H1 (cell line): ENCODE measurements around the gene RALGAPB. TPM values are rescaled to one million over a fixed set of nuclear protein-coding genes. Genes with fewer than 3 reads are reported as not detected.

ENCODE experiments used
- BACH1 ChIP-seq: IDR thresholded peaks from 2 replicates; pipeline ENCODE4 v1.6.1; 2012; ENCODE audit warnings: low read length, improper control_type of control experiment
- CREB1 ChIP-seq: IDR thresholded peaks from 2 replicates; pipeline ENCODE4 v1.6.1; 2012; ENCODE audit warnings: inconsistent platforms
- GABPA ChIP-seq: IDR thresholded peaks from 2 replicates; pipeline ENCODE4 v1.6.1; 2011; ENCODE audit warnings: mild to moderate bottlenecking, low read length, moderate library complexity, borderline replicate concordance; ENCODE audit not compliant: insufficient read depth
- MAFK ChIP-seq: IDR thresholded peaks from 2 replicates; pipeline ENCODE4 v1.6.1; 2012; ENCODE audit warnings: low read depth, mild to moderate bottlenecking, improper control_type of control experiment, low read length
- YY1 ChIP-seq: IDR thresholded peaks from 2 replicates; pipeline ENCODE4 v1.6.1; 2011; ENCODE audit warnings: low read depth, mild to moderate bottlenecking, low read length
- polyA plus RNA-seq, 7 experiments: library from polyadenylated mRNA; depleted of rRNA in 3 of 7; stranded (reverse) in 5 of 7; unstranded in 2 of 7; fragments of >200 nt in 5 of 7; fragments of 200-250 nt in 2 of 7; gene quantifications; 1 replicate in 5 of 7; 2 replicates in 1 of 7; 4 replicates in 1 of 7; pipeline versions ENCODE4 v1.2.1 to v1.2.3, GENCODE V29; 2011 to 2013; ENCODE audit warnings: missing spikeins in 2 of 7, mixed read lengths in 2 of 7
- total RNA-seq: library from RNA; stranded (reverse); fragmentation: NEBNext Ultra II Directional; extraction: Animal tissue kit (Norgen Biotek cat#: 25700); gene quantifications from 2 replicates; pipeline ENCODE4 v1.2.1, GENCODE V29; 2021
- TF ChIP-seq, protein P1 (sequence below): IDR thresholded peaks from 2 replicates; pipeline ENCODE4 v1.6.1; 2011; ENCODE audit warnings: low read length, improper control_type of control experiment

Gene RALGAPB
- total and polyA plus RNA-seq, 2 of the 8 experiments (the other 6 are each of a cell fraction or from before 2014, with no cell fraction given) = 10.6 to 35.1 TPM

DNA sequence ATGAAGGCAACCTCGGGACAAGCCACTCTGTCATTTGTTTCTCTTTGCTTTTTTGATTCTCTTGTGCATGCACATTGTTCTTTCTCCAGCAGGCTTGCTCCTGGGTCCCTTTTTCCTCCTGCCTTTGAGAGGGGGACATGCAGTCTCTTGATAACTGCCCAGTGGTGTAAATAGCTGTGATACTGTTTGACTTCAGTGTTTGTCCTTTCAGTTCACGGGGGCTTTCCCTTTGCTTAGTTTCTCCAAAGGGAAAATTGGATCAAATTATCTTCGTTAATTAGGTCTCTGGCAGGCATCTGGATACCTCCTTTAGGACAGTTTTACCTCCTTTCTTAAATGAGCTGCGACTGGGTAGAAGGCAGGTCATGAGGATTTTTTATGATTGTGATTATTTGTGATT, 41.5 kb downstream of the RALGAPB start (continued):
- TF ChIP-seq MAFK = no peak
- TF ChIP-seq YY1 = no peak
- no peak for TF ChIP-seq GABPA
- no peak for TF ChIP-seq BACH1
- TF ChIP-seq CREB1 = no peak
- TF ChIP-seq, protein P1, sequence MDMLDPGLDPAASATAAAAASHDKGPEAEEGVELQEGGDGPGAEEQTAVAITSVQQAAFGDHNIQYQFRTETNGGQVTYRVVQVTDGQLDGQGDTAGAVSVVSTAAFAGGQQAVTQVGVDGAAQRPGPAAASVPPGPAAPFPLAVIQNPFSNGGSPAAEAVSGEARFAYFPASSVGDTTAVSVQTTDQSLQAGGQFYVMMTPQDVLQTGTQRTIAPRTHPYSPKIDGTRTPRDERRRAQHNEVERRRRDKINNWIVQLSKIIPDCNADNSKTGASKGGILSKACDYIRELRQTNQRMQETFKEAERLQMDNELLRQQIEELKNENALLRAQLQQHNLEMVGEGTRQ = no peak
- TF ChIP-seq, all 59 proteins: peak for 0
